LNCAP (cell line): Measurements from ENCODE around the gene EFCAB9.

ENCODE experiments used
- CTCF ChIP-seq: fragments of 450-650 bp; IDR thresholded peaks from 2 replicates; pipeline ENCODE4 v1.5.1; 2017; ENCODE audit warnings: mild to moderate bottlenecking

The EFCAB9 gene

GRCh38 chr5:172200476-172200875 is 6.5 kb downstream of the EFCAB9 start:
- TF ChIP-seq CTCF, result no peak

GRCh38 chr5:172207511-172207910 is 13.5 kb downstream of the EFCAB9 start:
- TF ChIP-seq CTCF, result no peak

GRCh38 chr5:172209714-172210113 is 15.7 kb downstream of the EFCAB9 start:
- no peak for TF ChIP-seq CTCF

- no peak for TF ChIP-seq CTCF
Measured at GRCh38 chr5:172211676-172212075, 17.7 kb downstream of the EFCAB9 start.

GRCh38 chr5:172213126-172213525 is 19.2 kb downstream of the EFCAB9 start:
- TF ChIP-seq CTCF, result no peak

- no peak for TF ChIP-seq CTCF
Measured at GRCh38 chr5:172216345-172216744, 22.4 kb downstream of the EFCAB9 start.

GRCh38 chr5:172219296-172219695 is 25.3 kb downstream of the EFCAB9 start:
- TF ChIP-seq CTCF, result no peak
